Activated gamma-delta T cell (primary cell): ENCODE data around the gene ALOX5.
"Not testable (repeated sequence)": the region's sequence is repeated elsewhere in the genome, so short reads cannot be mapped to it uniquely, and the experiment has no call there.

Experiments used
- DNase-seq: peaks from one replicate; lab custom pipeline; 2025; lab: John Stamatoyannopoulos, UW

The ALOX5 gene

DNA sequence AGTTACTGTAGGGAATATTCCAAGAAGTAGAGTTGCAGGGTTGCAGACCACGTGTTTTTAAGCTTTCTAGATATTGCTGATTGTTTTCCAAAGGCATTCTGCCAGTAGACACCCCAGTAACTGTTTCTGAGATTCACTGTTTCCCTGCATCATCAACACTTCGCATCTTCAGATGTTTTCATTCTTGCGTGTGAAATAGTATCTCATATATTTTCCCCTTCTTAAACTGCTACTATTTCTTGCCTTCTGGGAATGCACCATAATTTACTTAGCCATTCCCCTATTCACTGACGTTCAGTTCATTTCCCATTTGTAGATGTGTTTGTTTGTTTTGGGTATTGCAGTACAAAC is 30.7 kb downstream of the ALOX5 start:
- DNase-seq = no peak

DNA sequence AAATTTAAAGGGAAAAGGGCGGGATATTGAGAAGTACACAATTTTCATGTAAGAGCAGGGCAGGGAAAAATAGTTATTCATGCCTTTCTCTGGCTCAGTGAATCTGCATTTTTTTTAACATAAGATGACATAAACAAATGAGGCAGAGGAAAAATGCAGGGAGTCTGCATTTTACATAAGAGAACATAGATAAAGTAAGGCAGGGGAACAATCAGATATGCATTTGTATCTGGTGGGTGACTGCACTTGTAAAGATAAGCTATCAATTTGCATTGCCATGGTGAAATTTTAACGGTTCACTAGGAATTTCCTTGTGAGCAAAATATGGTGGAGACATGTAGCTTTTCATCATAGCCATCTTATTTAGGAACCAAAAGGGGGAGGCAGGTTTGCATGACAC is 33.5 kb downstream of the ALOX5 start:
- DNase-seq = no peak

DNA sequence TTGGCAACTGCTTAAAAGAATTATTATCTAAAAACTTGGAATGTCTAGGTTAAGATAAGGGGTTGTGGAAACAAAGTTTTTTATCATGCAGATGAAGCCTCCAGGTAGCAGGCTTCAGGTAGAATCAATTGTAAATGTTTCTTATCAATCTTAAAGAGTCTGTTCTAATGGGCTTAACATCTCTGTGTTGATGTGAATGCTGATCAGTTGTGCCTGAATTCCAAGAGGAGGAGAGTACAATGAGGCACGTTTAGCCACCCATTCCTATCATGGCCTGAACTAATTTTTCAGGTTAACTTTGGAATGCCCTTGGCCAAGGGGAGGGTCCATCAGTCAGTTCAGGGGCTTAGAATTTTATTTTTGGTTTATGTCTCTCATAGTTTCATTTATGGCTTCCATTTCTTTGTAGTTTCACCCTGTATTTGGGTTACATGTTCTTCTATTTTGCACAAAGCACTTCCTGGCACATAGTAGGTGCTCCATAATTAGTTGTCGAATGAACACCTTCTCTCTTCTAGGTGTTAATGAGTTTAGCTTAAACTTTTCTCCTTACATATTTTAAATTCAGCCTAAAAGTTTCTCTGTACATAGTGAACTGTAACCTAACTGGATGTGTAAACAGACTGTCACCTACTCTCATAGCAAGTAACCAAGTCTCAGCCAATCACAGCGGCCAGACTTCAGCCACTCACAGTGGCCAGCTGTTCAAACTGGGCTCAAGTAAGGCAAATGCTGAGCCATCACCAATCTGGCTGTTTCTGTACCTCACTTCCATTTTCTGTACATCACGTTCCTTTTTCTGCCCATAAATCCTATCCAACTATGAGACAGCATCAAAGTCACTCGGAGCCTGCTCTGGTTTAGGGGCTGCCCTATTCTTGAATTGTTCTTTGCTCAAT is 34.7 kb downstream of the ALOX5 start:
- DNase-seq = no peak

DNA sequence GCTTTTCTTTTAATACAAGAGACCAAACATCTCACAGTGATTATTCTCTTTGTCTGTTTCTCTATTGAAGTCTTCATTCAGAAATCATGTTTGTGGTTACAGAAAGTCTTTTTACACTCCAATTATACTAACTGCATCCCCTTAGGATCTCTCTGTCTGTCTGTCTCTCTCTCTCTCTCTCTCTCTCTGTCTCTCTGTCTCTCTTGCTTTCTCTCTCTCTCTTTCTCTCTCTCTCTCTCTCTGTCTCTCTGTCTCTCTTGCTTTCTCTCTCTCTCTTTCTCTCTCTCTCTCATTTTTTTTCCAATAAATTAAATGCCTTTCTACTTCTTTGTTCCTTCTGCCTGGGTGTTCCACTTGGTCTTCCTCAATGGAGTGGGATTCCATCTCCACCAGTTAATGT is 35.3 kb downstream of the ALOX5 start:
- not testable (repeated sequence) for DNase-seq

DNA sequence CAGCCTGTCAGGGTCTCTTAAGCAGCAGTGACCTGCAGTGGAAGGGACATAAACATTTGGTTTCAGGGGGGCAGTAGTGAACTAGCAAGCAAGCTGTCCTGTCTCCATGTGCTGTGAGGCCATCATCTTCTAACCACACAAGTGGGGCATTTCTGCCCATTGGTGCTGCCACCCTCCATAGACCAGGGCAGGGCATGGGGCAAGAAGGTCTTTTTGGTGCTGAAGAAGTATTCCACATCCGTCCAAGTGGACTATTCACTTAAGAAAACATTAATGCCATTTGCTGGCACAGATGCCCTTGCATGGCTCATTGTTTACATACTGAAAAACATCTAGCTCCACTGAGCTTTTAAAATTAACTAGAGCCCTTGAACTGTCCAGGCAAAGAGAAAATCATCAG is 35.8 kb downstream of the ALOX5 start:
- no peak for DNase-seq

DNA sequence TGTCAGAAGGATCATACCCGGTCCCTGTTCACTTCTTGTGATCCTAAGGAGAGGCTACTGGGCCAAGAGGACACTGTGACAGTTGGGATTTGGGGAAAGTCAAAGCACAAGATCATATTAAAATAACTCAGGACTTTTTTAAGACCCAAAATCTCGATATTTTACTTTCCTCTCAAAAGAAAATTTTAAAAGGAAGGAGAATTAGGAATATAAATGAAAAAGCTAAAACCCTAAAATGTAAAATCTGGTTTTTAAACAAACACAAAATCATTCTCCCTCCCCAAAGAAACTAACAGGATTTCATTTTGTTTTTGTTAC is 36.4 kb downstream of the ALOX5 start:
- no peak for DNase-seq

DNA sequence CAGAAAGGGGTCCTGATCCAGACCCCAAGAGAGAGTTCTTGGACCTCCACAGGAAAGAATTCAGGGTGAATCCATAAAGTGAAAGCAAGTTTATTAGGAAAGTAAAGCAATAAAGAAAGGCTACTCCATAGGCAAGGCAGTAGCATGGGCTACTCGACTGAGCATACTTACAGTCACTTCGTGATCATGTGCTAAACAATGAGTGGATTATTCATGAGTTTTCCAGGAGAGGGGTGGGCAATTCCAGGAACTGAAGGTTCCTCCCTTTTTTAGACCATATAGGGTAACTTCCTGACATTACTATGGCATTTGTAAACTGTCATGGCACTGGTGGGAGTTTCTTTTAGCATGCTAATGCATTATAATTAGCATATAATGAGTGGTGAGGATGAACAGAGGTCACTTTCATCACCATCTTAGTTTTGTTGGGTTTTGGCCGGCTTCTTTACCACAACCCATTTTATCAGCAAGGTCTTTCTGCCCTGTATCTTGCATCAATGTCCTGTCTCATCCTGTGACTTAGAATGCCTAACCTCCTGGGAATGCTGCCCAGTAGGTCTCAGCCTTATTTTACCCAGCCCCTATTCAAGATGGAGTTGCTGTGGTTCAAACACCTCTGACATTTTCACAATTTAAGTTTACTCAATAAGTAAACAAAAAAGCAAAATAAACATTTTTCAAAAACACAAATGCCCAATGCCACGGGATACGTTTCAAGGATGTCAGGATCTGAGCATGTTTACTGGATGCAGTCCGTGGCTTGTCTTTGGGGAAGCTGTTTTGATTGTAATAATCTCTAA is 37.0 kb downstream of the ALOX5 start:
- DNase-seq = no peak

DNA sequence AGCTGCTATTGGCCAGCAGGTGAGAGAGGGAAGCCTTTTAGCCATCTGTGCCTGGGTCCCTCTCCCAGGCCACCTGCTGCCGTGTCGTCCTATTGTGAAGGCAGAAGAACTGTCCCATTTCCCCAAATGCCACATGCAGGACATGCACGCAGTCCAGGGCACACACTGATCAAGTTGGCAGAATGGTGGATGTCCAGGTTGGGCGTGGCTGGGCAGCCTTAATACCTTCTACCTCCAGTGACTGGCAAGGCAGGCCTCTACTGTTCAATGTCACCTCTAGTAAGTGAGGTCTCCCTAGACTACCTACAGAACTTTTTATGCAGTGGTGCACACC is 37.6 kb downstream of the ALOX5 start:
- DNase-seq = no peak

DNA sequence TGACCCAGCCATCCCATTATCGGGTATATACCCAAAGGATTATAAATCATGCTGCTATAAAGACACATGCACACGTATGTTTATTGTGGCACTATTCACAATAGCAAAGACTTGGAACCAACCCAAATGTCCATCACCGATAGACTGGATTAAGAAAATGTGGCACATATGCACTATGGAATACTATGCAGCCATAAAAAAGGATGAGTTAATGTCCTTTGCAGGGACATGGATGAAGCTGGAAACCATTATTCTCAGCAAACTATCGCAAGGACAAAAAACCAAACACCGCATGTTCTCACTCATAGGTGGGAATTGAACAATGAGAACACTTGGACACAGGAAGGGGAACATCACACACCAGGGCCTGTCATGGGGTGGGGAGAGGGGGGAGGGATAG is 41.0 kb downstream of the ALOX5 start:
- not testable (repeated sequence) for DNase-seq

DNA sequence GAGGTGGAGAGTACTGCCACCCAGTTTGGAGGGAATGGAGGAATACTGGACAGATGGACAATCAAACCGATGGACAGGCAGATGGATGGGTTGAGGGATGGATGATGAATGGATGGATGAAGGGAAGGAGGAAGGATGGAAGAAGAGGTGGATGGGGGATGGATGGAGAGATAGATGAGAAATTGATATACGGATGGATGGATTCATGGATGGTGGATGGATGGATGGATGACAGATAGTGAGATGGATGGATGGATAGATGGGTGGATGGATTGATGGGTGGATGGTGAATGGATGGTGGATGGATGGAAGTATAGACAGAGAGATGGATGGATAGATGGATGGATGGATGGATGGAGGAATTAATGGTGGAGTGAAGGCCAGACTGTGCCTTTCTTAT is 42.6 kb downstream of the ALOX5 start:
- no peak for DNase-seq

DNA sequence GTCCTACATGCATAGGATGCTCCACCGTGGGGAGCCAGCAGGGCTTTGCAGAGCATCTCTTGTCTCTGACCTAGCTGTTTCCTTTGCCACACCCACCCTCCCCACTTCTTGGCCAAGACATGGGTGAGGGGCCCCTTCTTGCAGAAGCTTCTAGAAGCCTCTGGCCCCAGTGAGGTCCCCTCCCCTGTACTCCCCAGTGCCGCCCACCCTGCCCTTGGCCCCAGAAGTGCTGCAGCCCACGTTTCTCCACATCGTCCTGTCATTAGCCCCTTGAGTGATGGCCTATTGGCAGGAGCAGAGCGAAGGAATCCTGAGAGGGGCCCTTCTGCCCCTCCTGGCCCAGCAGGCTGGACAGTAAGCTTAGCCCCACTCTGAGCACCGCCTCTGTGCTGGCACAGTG is 43.7 kb downstream of the ALOX5 start:
- DNase-seq = no peak

DNA sequence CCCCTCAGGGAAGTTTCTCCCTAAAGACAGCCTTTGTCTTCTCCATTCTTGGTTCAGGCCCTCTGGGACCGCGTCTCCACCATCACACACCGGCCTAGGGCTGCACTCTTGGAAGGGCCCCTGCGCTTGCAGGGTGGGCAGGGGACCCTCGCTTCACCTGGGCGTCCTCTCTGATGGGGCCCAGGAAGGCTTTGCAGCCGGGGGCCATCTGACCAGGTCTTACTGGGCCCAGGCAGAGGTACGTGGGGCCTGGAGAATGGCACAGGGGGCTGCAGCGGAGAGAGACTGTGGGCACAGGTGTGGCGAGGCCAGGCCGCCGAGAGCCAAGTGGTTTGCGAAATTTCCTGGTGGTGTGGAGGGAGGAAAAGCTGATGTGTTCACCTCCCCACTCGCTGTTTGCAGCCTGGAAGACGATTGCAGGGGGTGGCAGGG is 44.4 kb downstream of the ALOX5 start:
- no peak for DNase-seq

DNA sequence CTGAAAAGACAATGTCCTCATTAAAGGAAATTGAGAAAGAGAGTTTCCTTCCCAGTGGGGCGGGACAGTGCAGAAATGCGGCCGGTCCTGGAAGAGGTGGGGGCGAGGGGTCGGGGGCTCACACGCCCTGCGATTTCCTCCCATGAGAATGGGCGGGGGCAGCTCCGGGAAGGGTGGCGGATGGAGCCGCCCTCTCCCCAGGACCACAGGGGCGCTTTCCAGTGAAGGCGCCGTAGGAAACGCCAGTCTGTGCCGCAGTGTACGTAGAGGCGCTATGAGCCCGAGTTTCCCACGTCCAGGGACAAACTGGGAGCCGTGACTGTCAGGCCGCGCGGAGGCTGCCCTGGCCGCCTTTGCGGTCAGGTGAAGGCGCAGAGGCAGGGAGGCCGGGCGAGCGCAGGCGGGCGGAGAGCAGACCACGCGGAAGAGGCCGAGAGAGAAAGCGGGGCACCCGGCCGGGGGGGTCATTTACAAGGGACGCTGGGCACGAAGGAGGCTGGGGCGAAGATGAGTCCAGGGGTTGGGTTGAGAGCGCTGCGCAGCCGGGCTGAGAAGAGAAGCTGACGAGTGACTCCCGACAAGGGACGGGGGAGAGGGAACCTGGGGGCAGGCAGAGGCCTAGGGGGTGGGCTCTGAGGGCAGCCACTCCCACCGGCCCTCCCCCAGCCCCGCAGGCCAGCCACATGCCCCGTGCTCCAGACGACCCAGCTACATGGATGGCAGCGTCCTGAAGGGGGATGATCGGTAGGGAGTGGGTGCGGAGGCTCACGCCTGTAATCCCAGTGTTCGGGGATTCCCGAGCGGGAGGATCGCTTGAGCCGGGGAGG is 45.0 kb downstream of the ALOX5 start:
- peak; percentile 25 for DNase-seq

DNA sequence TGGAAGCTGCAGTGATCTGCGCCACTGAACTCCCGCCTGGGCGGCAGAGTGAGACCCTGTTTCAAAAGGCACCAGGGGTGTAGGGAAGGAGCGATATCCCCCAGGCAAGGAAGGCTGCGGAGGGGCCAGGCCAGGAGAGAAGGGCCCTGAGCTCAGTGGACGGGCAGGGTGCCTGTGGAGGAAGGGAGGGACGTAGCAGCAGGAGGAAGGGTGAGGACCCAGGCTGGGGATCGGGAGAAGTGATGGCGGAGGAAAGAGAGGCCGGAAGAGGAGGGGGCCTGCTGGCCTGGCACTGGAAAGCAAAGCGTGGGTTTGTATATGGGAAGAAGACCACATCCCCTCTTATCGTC is 45.6 kb downstream of the ALOX5 start:
- DNase-seq = no peak

DNA sequence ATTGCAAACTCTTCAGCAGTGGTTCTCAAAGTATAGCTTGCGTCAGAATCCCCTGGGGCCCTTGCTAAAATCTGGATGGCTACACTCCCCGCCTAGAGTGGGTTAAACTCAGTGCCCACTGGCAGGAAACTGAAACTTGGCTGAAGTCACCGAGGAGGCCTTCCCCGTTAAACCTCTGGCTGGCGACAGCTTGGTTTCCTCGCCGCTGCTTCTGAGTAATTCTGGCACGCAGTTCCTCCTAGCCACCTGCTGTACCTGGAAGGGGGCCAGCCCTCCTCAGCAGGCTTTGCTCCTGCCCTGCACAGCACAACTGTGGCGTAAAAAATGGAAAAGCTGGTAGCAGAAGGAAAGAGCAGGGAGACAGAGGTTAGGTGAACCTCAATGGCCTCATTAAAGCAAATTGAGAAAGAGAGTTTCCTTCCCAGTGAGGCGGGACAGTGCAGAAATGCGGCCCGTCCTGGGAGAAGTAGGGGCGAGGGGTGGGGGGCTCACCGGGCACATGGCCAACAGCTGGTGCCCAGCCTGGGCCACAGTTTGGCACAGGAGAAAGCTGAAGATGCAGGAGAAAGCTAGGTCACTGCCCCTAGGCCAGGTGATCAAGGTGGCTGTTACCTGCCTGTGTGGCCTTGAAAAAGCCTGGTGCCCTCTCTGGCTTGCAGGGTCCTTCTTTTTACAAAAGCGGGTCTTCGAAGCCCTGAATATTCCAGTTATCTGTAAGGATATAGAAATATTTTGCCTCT is 46.6 kb downstream of the ALOX5 start:
- no peak for DNase-seq

DNA sequence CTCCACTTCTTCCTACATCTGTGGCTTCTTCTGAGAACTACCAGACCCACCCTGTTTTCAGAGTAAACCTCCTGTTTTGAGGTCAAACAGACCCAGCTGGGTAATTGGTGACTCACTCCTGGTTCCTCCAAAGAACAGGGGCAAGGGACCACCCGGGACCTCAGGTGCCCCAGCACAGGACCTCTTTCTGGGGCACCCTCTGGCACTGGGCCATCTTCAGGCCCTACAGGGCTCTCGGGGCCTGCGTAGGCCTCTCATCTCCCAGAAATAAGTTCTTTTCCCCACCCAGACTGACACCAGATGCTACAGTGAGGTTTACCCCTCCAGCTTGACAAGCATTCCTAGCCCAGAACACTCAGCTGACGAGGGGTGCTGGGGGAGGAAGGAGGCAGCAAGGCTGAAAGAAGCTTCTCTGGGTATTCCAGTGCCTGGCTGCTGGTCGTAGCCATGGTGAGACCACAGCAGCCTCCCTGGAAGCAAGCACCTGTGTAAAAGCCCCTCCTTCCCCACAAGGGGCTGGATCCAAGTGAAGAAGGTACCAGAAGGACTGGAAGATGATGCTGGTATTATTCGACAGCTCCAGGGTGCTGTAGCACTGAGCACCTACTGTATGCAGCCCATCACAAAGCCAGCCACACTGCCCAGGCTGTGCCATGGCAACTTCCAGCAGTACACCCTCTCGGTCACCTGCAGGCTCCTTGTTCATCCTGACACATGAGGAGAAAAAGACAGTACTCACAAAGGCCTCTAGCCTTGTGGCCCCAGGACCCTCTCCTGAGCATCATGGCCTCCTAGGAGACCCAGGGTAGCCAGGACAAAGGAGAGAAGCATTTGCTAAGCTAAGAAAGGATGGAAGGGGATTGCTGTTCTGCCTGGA is 47.4 kb downstream of the ALOX5 start:
- DNase-seq = no peak

DNA sequence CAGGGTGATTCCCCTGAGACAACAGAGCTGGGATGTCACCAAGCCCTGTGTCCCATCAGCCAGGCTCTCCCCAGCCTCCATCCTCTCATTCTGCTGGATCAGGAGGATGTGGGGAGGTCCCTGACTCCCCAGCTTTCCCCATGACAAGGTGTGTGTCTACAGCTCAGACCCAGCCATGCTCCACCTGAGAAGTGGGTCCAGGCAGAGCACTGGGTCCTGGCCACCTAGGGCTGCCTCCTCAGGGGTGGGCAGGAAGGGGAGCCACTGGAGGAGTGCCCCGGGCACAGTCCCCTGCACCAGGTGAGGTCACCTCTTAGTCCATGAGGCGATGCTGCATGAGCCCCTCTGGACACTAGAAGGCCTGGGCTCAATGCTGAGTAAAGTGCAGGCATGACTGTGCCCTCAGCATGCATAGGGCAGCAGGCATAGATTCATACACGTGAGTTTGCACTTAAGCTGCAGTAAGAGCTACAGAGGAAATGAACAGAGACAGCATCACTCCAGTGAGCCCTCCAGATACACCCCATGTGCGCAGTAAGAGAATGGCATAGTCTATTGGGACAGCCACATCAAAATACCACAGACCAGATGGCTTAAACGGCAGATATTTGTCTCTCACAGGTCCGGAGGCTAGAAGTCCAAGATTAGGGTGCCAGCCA is 48.3 kb downstream of the ALOX5 start:
- DNase-seq = no peak

DNA sequence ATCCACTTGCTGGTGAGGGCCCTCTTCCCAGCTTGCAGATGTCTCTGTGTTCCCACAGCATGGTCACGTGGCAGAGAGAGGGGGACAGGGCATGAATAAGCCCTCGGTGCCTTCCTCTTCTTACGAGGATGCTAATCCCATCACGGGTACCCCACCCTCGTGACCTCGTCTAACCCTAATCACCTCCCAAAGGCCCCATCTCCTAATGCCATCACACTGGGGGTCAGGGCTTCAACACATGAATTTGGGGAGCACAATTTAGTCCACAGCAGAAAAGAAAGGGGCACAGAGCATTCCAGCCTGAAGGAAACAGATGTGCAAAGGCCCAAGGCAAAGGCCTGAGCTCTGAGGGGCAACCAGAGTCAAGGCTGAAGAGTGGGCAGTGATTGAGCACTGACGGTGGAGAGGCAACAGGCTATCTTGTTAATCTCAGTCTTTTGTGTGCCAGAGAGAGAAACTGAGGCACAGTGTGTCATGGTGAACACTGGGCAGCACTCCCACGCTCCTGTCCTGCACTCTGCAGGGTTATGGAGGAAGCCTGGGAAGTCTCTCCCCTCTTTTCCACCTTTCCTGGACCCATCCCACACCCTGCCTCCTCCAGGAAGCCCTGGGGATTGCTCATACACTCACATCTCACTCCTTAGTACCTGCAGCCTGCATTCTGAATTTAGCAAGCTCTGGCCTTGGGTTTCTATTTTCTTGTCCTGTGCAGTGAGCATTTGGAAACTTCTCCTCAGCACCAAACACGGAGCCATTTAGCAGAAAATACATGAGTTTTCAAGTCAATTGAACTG is 49.0 kb downstream of the ALOX5 start:
- DNase-seq = no peak

DNA sequence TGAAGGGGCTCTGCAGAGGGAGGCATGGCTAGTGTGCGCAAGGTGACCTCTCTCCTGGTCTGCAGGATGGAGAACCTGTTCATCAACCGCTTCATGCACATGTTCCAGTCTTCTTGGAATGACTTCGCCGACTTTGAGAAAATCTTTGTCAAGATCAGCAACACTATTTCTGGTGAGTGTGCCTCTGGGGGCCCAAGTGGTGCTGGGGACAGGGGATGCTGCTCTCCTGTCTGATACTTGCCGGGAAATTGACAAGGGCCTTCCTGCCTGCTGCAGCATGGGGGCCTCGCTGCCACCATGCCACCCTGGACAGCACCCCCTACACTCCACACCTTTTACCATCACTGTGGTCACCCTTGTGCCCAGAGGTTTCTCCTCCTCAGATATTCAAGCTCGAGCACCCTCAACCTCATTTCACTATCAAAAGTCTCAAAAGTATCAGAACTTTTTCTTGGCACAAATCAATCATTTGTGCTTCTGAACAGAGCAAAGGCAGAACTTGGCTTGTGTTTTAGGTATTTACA is 50.0 kb downstream of the ALOX5 start:
- DNase-seq = no peak
